HepG2 (cell line): Measurements from ENCODE around the gene RBM26. TPM values are rescaled to one million over a fixed set of nuclear protein-coding genes. Genes with fewer than 3 reads are reported as not detected.

Source experiments
- ARID2 ChIP-seq: sonication (generic); formaldehyde crosslinking; IDR thresholded peaks from 2 replicates; pipeline ENCODE4 v1.8.1; 2022; ENCODE audit warnings: mild to moderate bottlenecking, missing genetic modification reagents, borderline replicate concordance
- CEBPG ChIP-seq: IDR thresholded peaks from 2 replicates; pipeline ENCODE4 v1.6.1; 2016
- ELF3 ChIP-seq: IDR thresholded peaks from 2 replicates; pipeline ENCODE4 v1.6.1; 2016; ENCODE audit warnings: missing genetic modification reagents, missing compliant biosample characterization
- MTF2 ChIP-seq: sonication (generic); formaldehyde crosslinking; IDR thresholded peaks from 2 replicates; pipeline ENCODE4 v1.5.0; 2020; ENCODE audit warnings: missing genetic modification reagents, borderline replicate concordance
- NCOA2 ChIP-seq: sonication (generic); formaldehyde crosslinking; IDR thresholded peaks from 2 replicates; pipeline ENCODE4 v1.8.0; 2022; ENCODE audit warnings: inconsistent platforms
- NCOR1 ChIP-seq: fragments of 200-600 bp; sonication (generic); IDR thresholded peaks from 2 replicates; pipeline ENCODE4 v1.7.0; 2017; ENCODE audit warnings: antibody characterized with exemption, low read length, borderline replicate concordance
- NR2F6 ChIP-seq, 2 experiments: IDR thresholded peaks; 2 replicates each; pipeline ENCODE4 v1.6.1; 2016; ENCODE audit warnings: antibody characterized with exemption in 1 of 2, mild to moderate bottlenecking in 1 of 2
- REPIN1 ChIP-seq: sonication (generic); formaldehyde crosslinking; IDR thresholded peaks from 2 replicates; pipeline ENCODE4 v1.8.0; 2022; ENCODE audit warnings: missing genetic modification reagents, low read depth, mild to moderate bottlenecking, borderline replicate concordance
- SNAI1 ChIP-seq: sonication (generic); formaldehyde crosslinking; IDR thresholded peaks from 2 replicates; pipeline ENCODE4 v1.5.0; 2020; ENCODE audit warnings: mild to moderate bottlenecking, missing genetic modification reagents, borderline replicate concordance
- ZNF3 ChIP-seq: IDR thresholded peaks from 2 replicates; pipeline ENCODE4 v1.7.0; 2017; ENCODE audit warnings: inconsistent platforms
- ZNF30 ChIP-seq: sonication (generic); formaldehyde crosslinking; IDR thresholded peaks from 2 replicates; pipeline ENCODE4 v1.5.0; 2020; ENCODE audit warnings: mild to moderate bottlenecking, missing genetic modification reagents
- ZNF432 ChIP-seq: sonication (generic); formaldehyde crosslinking; IDR thresholded peaks from 2 replicates; pipeline ENCODE4 v1.5.0; 2020; ENCODE audit warnings: missing genetic modification reagents, mild to moderate bottlenecking, borderline replicate concordance
- ZNF496 ChIP-seq: sonication (generic); formaldehyde crosslinking; IDR thresholded peaks from 2 replicates; pipeline ENCODE4 v1.8.1; 2023; ENCODE audit warnings: mild to moderate bottlenecking, moderate library complexity, missing genetic modification reagents; ENCODE audit not compliant: insufficient replicate concordance
- ZNF607 ChIP-seq: sonication (generic); formaldehyde crosslinking; IDR thresholded peaks from 2 replicates; pipeline ENCODE4 v1.5.1; 2020; ENCODE audit warnings: missing genetic modification reagents, mild to moderate bottlenecking, borderline replicate concordance
- ZNF713 ChIP-seq: sonication (generic); formaldehyde crosslinking; IDR thresholded peaks from 2 replicates; pipeline ENCODE4 v1.4.0; 2020; ENCODE audit warnings: mild to moderate bottlenecking, missing genetic modification reagents
- ZSCAN31 ChIP-seq: sonication (generic); formaldehyde crosslinking; IDR thresholded peaks from 2 replicates; pipeline ENCODE4 v1.5.0; 2020; ENCODE audit warnings: low read depth, mild to moderate bottlenecking, missing genetic modification reagents
- polyA plus RNA-seq, 8 experiments: library from polyadenylated mRNA; depleted of rRNA in 3 of 8; stranded (reverse) in 7 of 8; unstranded in 1 of 8; fragments of >200 nt; fragmentation: Illumina TruSeq in 4 of 8; extraction: Trizol in 4 of 8; gene quantifications; 2 replicates each; pipeline versions ENCODE4 v1.2.1 to v1.2.3, GENCODE V29; 2011 to 2016; ENCODE audit warnings: low read depth in 4 of 8, missing spikeins in 1 of 8, mixed read lengths in 1 of 8; ENCODE audit not compliant: insufficient read depth in 1 of 8
- total RNA-seq, 5 experiments: library from RNA; depleted of rRNA; stranded (reverse); fragments of >200 nt; fragmentation: Illumina TruSeq; extraction: Trizol; gene quantifications; 2 replicates each; pipeline ENCODE4 v1.2.3, GENCODE V29; 2016; ENCODE audit warnings: low read depth in 1 of 5
- TF ChIP-seq, protein P1 (sequence below): sonication (generic); formaldehyde crosslinking; IDR thresholded peaks from 2 replicates; pipeline ENCODE4 v1.9.0; 2022; ENCODE audit warnings: missing genetic modification reagents, mild to moderate bottlenecking, borderline replicate concordance
- TF ChIP-seq, protein P2 (sequence below): sonication (generic); formaldehyde crosslinking; IDR thresholded peaks from 2 replicates; pipeline ENCODE4 v1.5.1; 2020; ENCODE audit warnings: mild to moderate bottlenecking, missing genetic modification reagents, borderline replicate concordance
- TF ChIP-seq, protein P3 (sequence below): sonication (generic); formaldehyde crosslinking; IDR thresholded peaks from 2 replicates; pipeline ENCODE4 v1.4.0; 2020; ENCODE audit warnings: mild to moderate bottlenecking, missing genetic modification reagents
- TF ChIP-seq, protein P4 (sequence below): sonication (generic); formaldehyde crosslinking; IDR thresholded peaks from 2 replicates; pipeline ENCODE4 v1.5.1; 2020; ENCODE audit warnings: mild to moderate bottlenecking, missing genetic modification reagents, borderline replicate concordance

The RBM26 gene
- total and polyA plus RNA-seq, 2 of the 13 experiments (the other 11 are each of a cell fraction or from before 2014, with no cell fraction given) = 19.4 to 34.4 TPM

DNA sequence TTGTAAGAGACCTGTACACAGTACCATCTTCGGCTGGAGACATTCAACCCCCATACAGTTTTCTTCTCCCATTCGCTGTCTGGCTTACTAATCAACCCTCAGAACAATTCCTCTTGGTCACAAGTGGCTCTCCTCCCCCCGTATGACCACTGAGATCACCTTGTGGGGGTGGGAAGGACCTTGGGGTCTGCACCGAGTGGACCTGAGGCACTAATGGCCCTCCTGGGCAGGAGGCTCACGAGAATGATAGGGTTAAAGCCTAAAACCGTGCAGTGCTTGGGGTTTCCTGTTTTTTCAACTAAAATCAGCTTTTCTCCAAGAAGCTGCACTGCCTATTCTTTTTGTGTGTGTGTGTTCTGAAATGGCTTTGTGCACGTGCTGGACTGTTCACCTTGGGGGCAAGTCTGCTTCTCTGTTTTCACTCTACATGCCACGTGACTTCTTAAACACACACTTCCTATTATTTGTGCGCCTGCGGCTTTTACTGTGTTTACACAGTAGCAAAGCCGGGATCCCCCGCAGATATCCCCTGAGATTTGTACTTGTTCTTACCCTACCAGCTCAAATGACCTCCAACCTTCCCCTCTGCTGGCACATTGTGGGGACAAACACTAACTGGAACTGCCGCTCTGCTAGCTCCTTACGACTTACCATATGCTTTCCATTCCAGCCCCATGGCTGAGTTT is 12.3 kb downstream of the RBM26 start (continued):
- TF ChIP-seq, protein P1, sequence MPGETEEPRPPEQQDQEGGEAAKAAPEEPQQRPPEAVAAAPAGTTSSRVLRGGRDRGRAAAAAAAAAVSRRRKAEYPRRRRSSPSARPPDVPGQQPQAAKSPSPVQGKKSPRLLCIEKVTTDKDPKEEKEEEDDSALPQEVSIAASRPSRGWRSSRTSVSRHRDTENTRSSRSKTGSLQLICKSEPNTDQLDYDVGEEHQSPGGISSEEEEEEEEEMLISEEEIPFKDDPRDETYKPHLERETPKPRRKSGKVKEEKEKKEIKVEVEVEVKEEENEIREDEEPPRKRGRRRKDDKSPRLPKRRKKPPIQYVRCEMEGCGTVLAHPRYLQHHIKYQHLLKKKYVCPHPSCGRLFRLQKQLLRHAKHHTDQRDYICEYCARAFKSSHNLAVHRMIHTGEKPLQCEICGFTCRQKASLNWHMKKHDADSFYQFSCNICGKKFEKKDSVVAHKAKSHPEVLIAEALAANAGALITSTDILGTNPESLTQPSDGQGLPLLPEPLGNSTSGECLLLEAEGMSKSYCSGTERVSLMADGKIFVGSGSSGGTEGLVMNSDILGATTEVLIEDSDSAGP = peak; percentile 51
- no peak for TF ChIP-seq CEBPG (CRISPR knock-in tag)
- TF ChIP-seq ELF3 (CRISPR knock-in tag) = peak; percentile 50
- no peak for TF ChIP-seq ZNF713 (CRISPR knock-in tag)
- TF ChIP-seq ZNF607 (CRISPR knock-in tag) = no peak
- TF ChIP-seq ARID2 (CRISPR knock-in tag) = peak; percentile 70; the same call in 1 of the 2 replicates
- TF ChIP-seq ZSCAN31 (CRISPR knock-in tag) = no peak
- TF ChIP-seq, protein P2, sequence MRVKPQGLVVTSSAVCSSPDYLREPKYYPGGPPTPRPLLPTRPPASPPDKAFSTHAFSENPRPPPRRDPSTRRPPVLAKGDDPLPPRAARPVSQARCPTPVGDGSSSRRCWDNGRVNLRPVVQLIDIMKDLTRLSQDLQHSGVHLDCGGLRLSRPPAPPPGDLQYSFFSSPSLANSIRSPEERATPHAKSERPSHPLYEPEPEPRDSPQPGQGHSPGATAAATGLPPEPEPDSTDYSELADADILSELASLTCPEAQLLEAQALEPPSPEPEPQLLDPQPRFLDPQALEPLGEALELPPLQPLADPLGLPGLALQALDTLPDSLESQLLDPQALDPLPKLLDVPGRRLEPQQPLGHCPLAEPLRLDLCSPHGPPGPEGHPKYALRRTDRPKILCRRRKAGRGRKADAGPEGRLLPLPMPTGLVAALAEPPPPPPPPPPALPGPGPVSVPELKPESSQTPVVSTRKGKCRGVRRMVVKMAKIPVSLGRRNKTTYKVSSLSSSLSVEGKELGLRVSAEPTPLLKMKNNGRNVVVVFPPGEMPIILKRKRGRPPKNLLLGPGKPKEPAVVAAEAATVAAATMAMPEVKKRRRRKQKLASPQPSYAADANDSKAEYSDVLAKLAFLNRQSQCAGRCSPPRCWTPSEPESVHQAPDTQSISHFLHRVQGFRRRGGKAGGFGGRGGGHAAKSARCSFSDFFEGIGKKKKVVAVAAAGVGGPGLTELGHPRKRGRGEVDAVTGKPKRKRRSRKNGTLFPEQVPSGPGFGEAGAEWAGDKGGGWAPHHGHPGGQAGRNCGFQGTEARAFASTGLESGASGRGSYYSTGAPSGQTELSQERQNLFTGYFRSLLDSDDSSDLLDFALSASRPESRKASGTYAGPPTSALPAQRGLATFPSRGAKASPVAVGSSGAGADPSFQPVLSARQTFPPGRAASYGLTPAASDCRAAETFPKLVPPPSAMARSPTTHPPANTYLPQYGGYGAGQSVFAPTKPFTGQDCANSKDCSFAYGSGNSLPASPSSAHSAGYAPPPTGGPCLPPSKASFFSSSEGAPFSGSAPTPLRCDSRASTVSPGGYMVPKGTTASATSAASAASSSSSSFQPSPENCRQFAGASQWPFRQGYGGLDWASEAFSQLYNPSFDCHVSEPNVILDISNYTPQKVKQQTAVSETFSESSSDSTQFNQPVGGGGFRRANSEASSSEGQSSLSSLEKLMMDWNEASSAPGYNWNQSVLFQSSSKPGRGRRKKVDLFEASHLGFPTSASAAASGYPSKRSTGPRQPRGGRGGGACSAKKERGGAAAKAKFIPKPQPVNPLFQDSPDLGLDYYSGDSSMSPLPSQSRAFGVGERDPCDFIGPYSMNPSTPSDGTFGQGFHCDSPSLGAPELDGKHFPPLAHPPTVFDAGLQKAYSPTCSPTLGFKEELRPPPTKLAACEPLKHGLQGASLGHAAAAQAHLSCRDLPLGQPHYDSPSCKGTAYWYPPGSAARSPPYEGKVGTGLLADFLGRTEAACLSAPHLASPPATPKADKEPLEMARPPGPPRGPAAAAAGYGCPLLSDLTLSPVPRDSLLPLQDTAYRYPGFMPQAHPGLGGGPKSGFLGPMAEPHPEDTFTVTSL (CRISPR knock-in tag) = no peak
- TF ChIP-seq, protein P3, sequence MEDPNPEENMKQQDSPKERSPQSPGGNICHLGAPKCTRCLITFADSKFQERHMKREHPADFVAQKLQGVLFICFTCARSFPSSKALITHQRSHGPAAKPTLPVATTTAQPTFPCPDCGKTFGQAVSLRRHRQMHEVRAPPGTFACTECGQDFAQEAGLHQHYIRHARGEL (CRISPR knock-in tag) = no peak
- no peak for TF ChIP-seq MTF2 (CRISPR knock-in tag)
- TF ChIP-seq NCOA2 = no peak
- TF ChIP-seq NCOR1 = no peak
- no peak for TF ChIP-seq ZNF496
- TF ChIP-seq REPIN1 = peak; percentile 51
- TF ChIP-seq, protein P4, sequence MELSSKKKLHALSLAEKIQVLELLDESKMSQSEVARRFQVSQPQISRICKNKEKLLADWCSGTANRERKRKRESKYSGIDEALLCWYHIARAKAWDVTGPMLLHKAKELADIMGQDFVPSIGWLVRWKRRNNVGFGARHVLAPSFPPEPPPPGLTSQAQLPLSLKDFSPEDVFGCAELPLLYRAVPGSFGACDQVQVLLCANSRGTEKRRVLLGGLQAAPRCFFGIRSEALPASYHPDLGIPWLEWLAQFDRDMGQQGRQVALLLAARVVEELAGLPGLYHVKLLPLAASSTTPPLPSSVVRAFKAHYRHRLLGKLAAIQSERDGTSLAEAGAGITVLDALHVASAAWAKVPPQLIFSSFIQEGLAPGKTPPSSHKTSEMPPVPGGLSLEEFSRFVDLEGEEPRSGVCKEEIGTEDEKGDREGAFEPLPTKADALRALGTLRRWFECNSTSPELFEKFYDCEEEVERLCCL (CRISPR knock-in tag) = no peak
- no peak for TF ChIP-seq ZNF432 (CRISPR knock-in tag)
- TF ChIP-seq SNAI1 (CRISPR knock-in tag) = no peak
- TF ChIP-seq NR2F6 (IDR thresholded peaks at IDR 0.05) = peak; percentile 66
- peak; percentile 60; the same call in 1 of the 2 replicates for TF ChIP-seq NR2F6 (CRISPR knock-in tag; IDR thresholded peaks at IDR 0.05)
- no peak for TF ChIP-seq ZNF30
- TF ChIP-seq ZNF3 (CRISPR knock-in tag) = peak; percentile 34; the same call in 1 of the 2 replicates
